ENCODE measurements around the gene AEBP1. TPM values are rescaled to one million over a fixed set of nuclear protein-coding genes. Genes with fewer than 3 reads are reported as not detected.
"Not testable (repeated sequence)": the region's sequence is repeated elsewhere in the genome, so short reads cannot be mapped to it uniquely, and the experiment has no call there.

AEBP1 gene
- total RNA-seq, 1 experiment from 2014 or later: 45.8 TPM

GRCh38 chr7:44119829-44120380 is 15.8 kb downstream of the AEBP1 start:
- no peak overlapping the region for H3K4me3 ChIP-seq
- DNase-seq: no peak
- H3K36me3 ChIP-seq: peaks cover 54% of the 10 kb centered on the region
- H3K9me3 ChIP-seq: no peaks in the 10 kb centered on the region
- no peaks in the 10 kb centered on the region for H3K27me3 ChIP-seq

GRCh38 chr7:44120395-44120794 is 16.2 kb downstream of the AEBP1 start:
- no peaks in the 10 kb centered on the region for H3K9me3 ChIP-seq
- no peak overlapping the region for H3K4me3 ChIP-seq
- H3K36me3 ChIP-seq: peaks cover 51% of the 10 kb centered on the region
- no peak for DNase-seq
- H3K27me3 ChIP-seq: no peaks in the 10 kb centered on the region

- DNase-seq: no peak
- Histone ChIP-seq H3K9me3 (no peaks in the 10 kb centered on the region), H3K27me3 (no peaks in the 10 kb centered on the region), H3K36me3 (peaks cover 39% of the 10 kb centered on the region), H3K4me3 (peak overlapping the region; percentile 71; the same call in 1 of the 2 replicates)
These were observed 17.7 kb downstream of the AEBP1 start for GRCh38 chr7:44121761-44122420.

GRCh38 chr7:44122529-44122928 is 18.4 kb downstream of the AEBP1 start:
- H3K9me3 ChIP-seq: no peaks in the 10 kb centered on the region

GRCh38 chr7:44123190-44124003 is 19.3 kb downstream of the AEBP1 start, which contains the start of gene POLD2:
POLD2 (minus strand) TSS chr7:44123548; CDS start chr7:44122053, 1,495 bp downstream.
- Histone ChIP-seq H3K27me3 (no peaks in the 10 kb centered on the region), H3K36me3 (peaks cover 31% of the 10 kb centered on the region)
- DNase-seq: peak; percentile 99

More at GRCh38 chr7:44122529-44122928, 18.4 kb downstream of the AEBP1 start:
- Histone ChIP-seq H3K4me3 (peak overlapping the region; percentile 71), H3K27me3 (no peaks in the 10 kb centered on the region), H3K36me3 (peaks cover 38% of the 10 kb centered on the region)
- DNase-seq: no peak

GRCh38 chr7:44124822-44125202 is 20.7 kb downstream of the AEBP1 start:
- no peak for DNase-seq
- Histone ChIP-seq H3K4me3 (no peak overlapping the region), H3K27me3 (no peaks in the 10 kb centered on the region), H3K9me3 (no peaks in the 10 kb centered on the region), H3K36me3 (peaks cover 25% of the 10 kb centered on the region)

More at GRCh38 chr7:44123190-44124003, 19.3 kb downstream of the AEBP1 start, which contains the start of gene POLD2:
- H3K4me3 ChIP-seq: peak within 1 kb of the TSS; percentile 71
- no peaks in the 10 kb centered on the region for H3K9me3 ChIP-seq

- not testable (repeated sequence) for H3K4me3 ChIP-seq, DNase-seq, H3K36me3 ChIP-seq, H3K27me3 ChIP-seq, H3K9me3 ChIP-seq
These were observed 22.4 kb downstream of the AEBP1 start for GRCh38 chr7:44126574-44126973.

- Histone ChIP-seq H3K4me3 (no peak overlapping the region), H3K36me3 (peaks cover 1% of the 10 kb centered on the region), H3K27me3 (no peaks in the 10 kb centered on the region), H3K9me3 (no peaks in the 10 kb centered on the region)
- no peak for DNase-seq
These were observed 23.0 kb downstream of the AEBP1 start for GRCh38 chr7:44127161-44127560.

GRCh38 chr7:44128721-44129582 is 24.8 kb downstream of the AEBP1 start:
- no peak for DNase-seq
- H3K27me3 ChIP-seq: no peaks in the 10 kb centered on the region
- no peak overlapping the region for H3K4me3 ChIP-seq
- no peaks in the 10 kb centered on the region for H3K36me3 ChIP-seq
- H3K9me3 ChIP-seq: no peaks in the 10 kb centered on the region

GRCh38 chr7:44131173-44132029 is 27.3 kb downstream of the AEBP1 start:
- H3K36me3 ChIP-seq: no peaks in the 10 kb centered on the region
- no peaks in the 10 kb centered on the region for H3K27me3 ChIP-seq
- peak; percentile 55 for DNase-seq
- no peaks in the 10 kb centered on the region for H3K9me3 ChIP-seq
- no peak overlapping the region for H3K4me3 ChIP-seq

GRCh38 chr7:44132039-44132438 is 27.9 kb downstream of the AEBP1 start:
- DNase-seq: no peak
- Histone ChIP-seq H3K4me3 (no peak overlapping the region), H3K36me3 (no peaks in the 10 kb centered on the region), H3K27me3 (no peaks in the 10 kb centered on the region), H3K9me3 (no peaks in the 10 kb centered on the region)

GRCh38 chr7:44133295-44133694 is 29.1 kb downstream of the AEBP1 start:
- H3K9me3 ChIP-seq: no peaks in the 10 kb centered on the region
- DNase-seq: no peak

GRCh38 chr7:44134943-44135628 is 30.9 kb downstream of the AEBP1 start:
- H3K9me3 ChIP-seq: no peaks in the 10 kb centered on the region
- no peaks in the 10 kb centered on the region for H3K27me3 ChIP-seq
- H3K36me3 ChIP-seq: no peaks in the 10 kb centered on the region
- H3K4me3 ChIP-seq: no peak overlapping the region
- DNase-seq: no peak

More at GRCh38 chr7:44133295-44133694, 29.1 kb downstream of the AEBP1 start:
- no peak overlapping the region for H3K4me3 ChIP-seq
- no peaks in the 10 kb centered on the region for H3K36me3 ChIP-seq
- no peaks in the 10 kb centered on the region for H3K27me3 ChIP-seq

GRCh38 chr7:44136731-44137130 is 32.6 kb downstream of the AEBP1 start:
- Histone ChIP-seq H3K4me3 (no peak overlapping the region), H3K36me3 (no peaks in the 10 kb centered on the region), H3K27me3 (no peaks in the 10 kb centered on the region), H3K9me3 (no peaks in the 10 kb centered on the region)
- no peak for DNase-seq

- DNase-seq: no peak
- H3K9me3 ChIP-seq: no peaks in the 10 kb centered on the region
These were observed 34.6 kb downstream of the AEBP1 start for GRCh38 chr7:44138698-44139097.

More at GRCh38 chr7:44138698-44139097, 34.6 kb downstream of the AEBP1 start:
- H3K27me3 ChIP-seq: no peaks in the 10 kb centered on the region
- no peak overlapping the region for H3K4me3 ChIP-seq
- H3K36me3 ChIP-seq: no peaks in the 10 kb centered on the region
